Measurements from ENCODE around the gene FN3KRP. TPM values are rescaled to one million over a fixed set of nuclear protein-coding genes. Genes with fewer than 3 reads are reported as not detected.

The FN3KRP gene
- total and polyA plus RNA-seq, 2 donors (not counting 3 experiments of a cell fraction or from before 2014, with no cell fraction given), result 22.2 to 35.2 TPM

GRCh38 chr17:82732118-82732743, 15.7 kb downstream of the FN3KRP start:
- FAIRE-seq (no peak), DNase-seq (ENCODE audit: low read depth, low spot score) (no peak)
- Histone ChIP-seq H3K9me1 (replicated peaks; ENCODE audit: control insufficient read depth, extremely low read depth, insufficient read depth, low read length) (no peaks in the 10 kb centered on the region), H4K20me1 (replicated peaks; ENCODE audit: control insufficient read depth, extremely low read depth, insufficient read depth, low read length) (no peaks in the 10 kb centered on the region), H3K27ac (ENCODE audit: insufficient read depth, low read depth, low read length) (no peak overlapping the region), H3K9me3 (replicated peaks; ENCODE audit: control insufficient read depth, insufficient read depth, low read length) (peaks cover 2% of the 10 kb centered on the region), H3K9ac (replicated peaks; ENCODE audit: extremely low read depth, insufficient read depth, low read length) (no peak overlapping the region), H3K4me2 (ENCODE audit: insufficient read depth, low read length) (no peak overlapping the region), H3K4me1 (ENCODE audit: control insufficient read depth, extremely low read depth, insufficient read depth, low read length) (no peaks in the 10 kb centered on the region), H3K27me3 (ENCODE audit: control insufficient read depth in 2 of 2, insufficient read depth in 2 of 2, low read length in 2 of 2) (no peaks in the 10 kb centered on the region), H2AFZ (ENCODE audit: low read depth, low read length) (no peak overlapping the region), H3K4me3 (replicated peaks in 1 of 3; ENCODE audit: insufficient read depth in 1 of 3, low read depth in 1 of 3, low read length in 3 of 3) (no peak overlapping the region), H3K36me3 (ENCODE audit: control insufficient read depth in 2 of 2, extremely low read depth in 1 of 2, insufficient read depth in 2 of 2, low read length in 2 of 2) (peaks cover 0 to 4% of the 10 kb centered on the region in 2 experiments), H3K79me2 (ENCODE audit: control insufficient read depth, insufficient read depth, low read length) (no peaks in the 10 kb centered on the region)
- BruUV-seq (replicated peaks), result no TSS peak
- dilution Hi-C loops (cut with MboI; ENCODE audit: extremely low pct_ligation_motif_present, low sequenced_read_pairs), result no loop called here
- TF ChIP-seq MAX (IDR thresholded peaks at IDR 0.05; ENCODE audit: insufficient read depth, insufficient read length), result no peak
- TF ChIP-seq POLR2A (IDR thresholded peaks at IDR 0.05; ENCODE audit: low read depth, low read length), result no peak
- no peak for TF ChIP-seq CTCF (IDR thresholded peaks at IDR 0.05; ENCODE audit: extremely low read depth in 1 of 2, insufficient read depth in 1 of 2, low read depth in 1 of 2, low read length in 2 of 2)
- no peak for TF ChIP-seq FOS (IDR thresholded peaks at IDR 0.05; ENCODE audit: borderline replicate concordance, insufficient read depth, low read length)
- POLR2A ChIA-PET, result no interaction called here
- CTCF ChIA-PET, result no interaction called here
- intact Hi-C loops (cut with micrococcal nuclease), result no loop called here

All from endothelial cell of umbilical vein (primary cell).